Nephron progenitor cell (in vitro differentiated cells): Measurements from ENCODE around the gene CCN5.
"Not testable (repeated sequence)": the region's sequence is repeated elsewhere in the genome, so short reads cannot be mapped to it uniquely, and the experiment has no call there.

Source experiments
- DNase-seq: peaks from one replicate; pipeline ENCODE4 v3.0.0; 2021
- H3K27ac Mint-ChIP-seq: 2 replicates; pipeline ENCODE4 v1.8.0; 2021; ENCODE audit warnings: mild to moderate bottlenecking, moderate library complexity, mixed read lengths
- H3K27me3 Mint-ChIP-seq: 2 replicates; pipeline ENCODE4 v1.8.0; 2021; ENCODE audit warnings: mild to moderate bottlenecking, low read depth, mixed read lengths; ENCODE audit not compliant: poor library complexity
- H3K36me3 Mint-ChIP-seq: 2 replicates; pipeline ENCODE4 v1.8.0; 2021; ENCODE audit warnings: low read depth, mixed read lengths
- H3K4me1 Mint-ChIP-seq: 2 replicates; pipeline ENCODE4 v1.8.0; 2021; ENCODE audit warnings: mixed read lengths
- H3K4me3 Mint-ChIP-seq: 2 replicates; pipeline ENCODE4 v1.8.0; 2021; ENCODE audit warnings: mild to moderate bottlenecking, moderate library complexity, mixed read lengths
- H3K9me3 Mint-ChIP-seq: 2 replicates; pipeline ENCODE4 v1.8.0; 2021; ENCODE audit warnings: mild to moderate bottlenecking, moderate library complexity, mixed read lengths
- CTCF ChIP-seq: fragments of 200-600 bp; sonication (generic); IDR thresholded peaks from 2 replicates; pipeline ENCODE4 v1.5.0; 2021; ENCODE audit warnings: antibody characterized with exemption

CCN5 gene

GRCh38 chr20:44758247-44759101 lies 43.3 kb downstream of the CCN5 start:
- Mint-ChIP-seq H3K27me3 (no peaks in the 10 kb centered on the region), H3K36me3 (no peaks in the 10 kb centered on the region), H3K27ac (no peak overlapping the region), H3K4me3 (no peak overlapping the region), H3K4me1 (peaks cover 17% of the 10 kb centered on the region), H3K9me3 (no peaks in the 10 kb centered on the region)
- TF ChIP-seq CTCF: no peak
- no peak for DNase-seq

- Mint-ChIP-seq H3K27ac (no peak overlapping the region), H3K4me1 (peaks cover 5% of the 10 kb centered on the region)
- DNase-seq: no peak
These were observed 44.4 kb downstream of the CCN5 start for GRCh38 chr20:44759595-44759994.

GRCh38 chr20:44761423-44761822 lies 46.3 kb downstream of the CCN5 start:
- H3K9me3 Mint-ChIP-seq: no peaks in the 10 kb centered on the region
- DNase-seq: no peak
- H3K4me1 Mint-ChIP-seq: no peaks in the 10 kb centered on the region
- H3K4me3 Mint-ChIP-seq: no peak overlapping the region
- no peaks in the 10 kb centered on the region for H3K27me3 Mint-ChIP-seq
- no peak overlapping the region for H3K27ac Mint-ChIP-seq
- no peak for TF ChIP-seq CTCF
- H3K36me3 Mint-ChIP-seq: no peaks in the 10 kb centered on the region

More at GRCh38 chr20:44759595-44759994, 44.4 kb downstream of the CCN5 start:
- no peak for TF ChIP-seq CTCF
- H3K27me3 Mint-ChIP-seq: no peaks in the 10 kb centered on the region
- no peaks in the 10 kb centered on the region for H3K9me3 Mint-ChIP-seq
- no peak overlapping the region for H3K4me3 Mint-ChIP-seq
- H3K36me3 Mint-ChIP-seq: no peaks in the 10 kb centered on the region

- Mint-ChIP-seq H3K4me1 (no peaks in the 10 kb centered on the region), H3K9me3 (no peaks in the 10 kb centered on the region), H3K27ac (no peak overlapping the region), H3K4me3 (no peak overlapping the region), H3K27me3 (no peaks in the 10 kb centered on the region), H3K36me3 (no peaks in the 10 kb centered on the region)
- DNase-seq: no peak
- TF ChIP-seq CTCF: no peak
These were observed 47.4 kb downstream of the CCN5 start for GRCh38 chr20:44762466-44763140.

- H3K27me3 Mint-ChIP-seq, H3K4me3 Mint-ChIP-seq, H3K36me3 Mint-ChIP-seq, DNase-seq, H3K9me3 Mint-ChIP-seq, H3K27ac Mint-ChIP-seq, H3K4me1 Mint-ChIP-seq: not testable (repeated sequence)
These were observed 48.6 kb downstream of the CCN5 start for GRCh38 chr20:44763798-44764197.

- no peaks in the 10 kb centered on the region for H3K36me3 Mint-ChIP-seq
- no peak overlapping the region for H3K4me3 Mint-ChIP-seq
- DNase-seq: no peak
- H3K9me3 Mint-ChIP-seq: no peaks in the 10 kb centered on the region
- no peak for TF ChIP-seq CTCF
- no peaks in the 10 kb centered on the region for H3K27me3 Mint-ChIP-seq
- H3K4me1 Mint-ChIP-seq: peaks cover 10% of the 10 kb centered on the region
- H3K27ac Mint-ChIP-seq: no peak overlapping the region
These were observed 49.9 kb downstream of the CCN5 start for GRCh38 chr20:44765091-44765490.
